Thymus (tissue), 11 donors: ENCODE measurements around the gene BTRC. TPM values are rescaled to one million over a fixed set of nuclear protein-coding genes. Genes with fewer than 3 reads are reported as not detected.
"Not testable (repeated sequence)": the region's sequence is repeated elsewhere in the genome, so short reads cannot be mapped to it uniquely, and the experiment has no call there.

Experiments used
- DNase-seq, 9 donors: peaks; one replicate each; pipeline ENCODE4 v3.0.0-alpha.2; 2013; ENCODE audit warnings: low spot score in 9 of 9, low read depth in 6 of 9, missing footprints in 1 of 9
- H3K27ac ChIP-seq, 2 donors: one replicate each; pipeline ENCODE4 v1.5.1; 2013; ENCODE audit warnings: control low read depth in 1 of 2, low read depth in 1 of 2, low read length in 1 of 2, mild to moderate bottlenecking in 1 of 2, moderate library complexity in 1 of 2
- H3K27me3 ChIP-seq, 2 donors: one replicate each; pipeline ENCODE4 v1.5.1; 2013; ENCODE audit warnings: low read length in 1 of 2; ENCODE audit not compliant: control insufficient read depth in 2 of 2, insufficient read depth in 1 of 2
- H3K36me3 ChIP-seq, 2 donors: one replicate each; pipeline ENCODE4 v1.5.1; 2013; ENCODE audit warnings: low read length in 1 of 2, mild to moderate bottlenecking in 1 of 2, moderate library complexity in 1 of 2; ENCODE audit not compliant: control insufficient read depth in 2 of 2, insufficient read depth in 2 of 2
- H3K4me1 ChIP-seq, 2 donors: one replicate each; pipeline ENCODE4 v1.5.1; 2013; ENCODE audit warnings: low read length in 2 of 2; ENCODE audit not compliant: control insufficient read depth in 2 of 2, insufficient read depth in 2 of 2
- H3K4me3 ChIP-seq, 2 donors: one replicate each; pipeline ENCODE4 v1.5.1; 2013; ENCODE audit warnings: low read length in 2 of 2, control low read depth in 1 of 2, mild to moderate bottlenecking in 1 of 2
- H3K9me3 ChIP-seq, 2 donors: one replicate each; pipeline ENCODE4 v1.5.1; 2013; ENCODE audit warnings: low read length in 1 of 2, mild to moderate bottlenecking in 1 of 2; ENCODE audit not compliant: control insufficient read depth in 2 of 2, insufficient read depth in 1 of 2
- WGBS: extraction: QIAGEN DNeasy Blood & Tissue Kit; methylation state at CpG from one replicate; pipeline ENCODE4 v1.1.7; 2013; 5-methylcytosine and 5-hydroxymethylcytosine counted together
- polyA plus RNA-seq: library from polyadenylated mRNA; stranded (reverse); fragments of 200-250 nt; gene quantifications from one replicate; pipeline ENCODE4 v1.2.3, GENCODE V29; 2013
- total RNA-seq: library from RNA; stranded (reverse); fragments of 120-200 nt; gene quantifications from one replicate; pipeline ENCODE4 v1.2.4, GENCODE V29; 2013
- donor health status: healthy.

BTRC gene
- total and polyA plus RNA-seq, 2 donors, result 5.0 to 5.3 TPM

DNA sequence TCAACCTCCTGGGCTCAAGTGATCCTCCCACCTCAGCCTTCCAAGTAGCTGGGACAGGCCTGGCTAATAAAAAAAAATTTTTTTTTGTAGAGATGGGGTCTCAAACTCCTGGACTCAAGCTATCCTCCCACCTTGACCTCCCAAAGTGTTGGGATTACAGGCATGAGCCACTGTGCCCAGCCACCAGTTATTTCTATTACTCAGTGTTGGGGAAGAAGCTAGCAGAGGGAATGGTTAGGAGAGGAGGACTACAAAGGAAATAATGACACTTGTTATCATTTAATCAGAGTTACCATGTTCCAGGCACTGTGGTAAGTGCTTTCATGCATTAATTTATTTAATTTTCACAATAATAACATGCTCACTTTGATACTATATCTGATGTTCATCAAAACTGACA lies 17.6 kb upstream of the BTRC start:
- Histone ChIP-seq H3K4me3 (no peak overlapping the region), H3K27ac (no peak overlapping the region), H3K36me3 (no peaks in the 10 kb centered on the region), H3K27me3 (peaks cover 2 to 21% of the 10 kb centered on the region in 2 donors), H3K9me3 (no peaks in the 10 kb centered on the region), H3K4me1 (no peaks in the 10 kb centered on the region)
- no peak for DNase-seq

GRCh38 chr10:101337836-101338235 lies 16.1 kb upstream of the BTRC start:
- Histone ChIP-seq H3K27me3 (peaks cover 2 to 14% of the 10 kb centered on the region in 2 donors), H3K4me1 (no peaks in the 10 kb centered on the region), H3K4me3 (no peak overlapping the region), H3K9me3 (no peaks in the 10 kb centered on the region), H3K36me3 (no peaks in the 10 kb centered on the region), H3K27ac (no peak overlapping the region)
- no peak for DNase-seq
- WGBS, result 93% methylated on average over 4 of the region's 4 CpGs

- Histone ChIP-seq H3K27me3 (peaks cover 0 to 9% of the 10 kb centered on the region in 2 donors), H3K9me3 (no peaks in the 10 kb centered on the region), H3K4me1 (no peaks in the 10 kb centered on the region), H3K27ac (no peak overlapping the region), H3K36me3 (no peaks in the 10 kb centered on the region), H3K4me3 (no peak overlapping the region)
- DNase-seq, result no peak
These were observed 12.5 kb upstream of the BTRC start for GRCh38 chr10:101341438-101341837.

DNA sequence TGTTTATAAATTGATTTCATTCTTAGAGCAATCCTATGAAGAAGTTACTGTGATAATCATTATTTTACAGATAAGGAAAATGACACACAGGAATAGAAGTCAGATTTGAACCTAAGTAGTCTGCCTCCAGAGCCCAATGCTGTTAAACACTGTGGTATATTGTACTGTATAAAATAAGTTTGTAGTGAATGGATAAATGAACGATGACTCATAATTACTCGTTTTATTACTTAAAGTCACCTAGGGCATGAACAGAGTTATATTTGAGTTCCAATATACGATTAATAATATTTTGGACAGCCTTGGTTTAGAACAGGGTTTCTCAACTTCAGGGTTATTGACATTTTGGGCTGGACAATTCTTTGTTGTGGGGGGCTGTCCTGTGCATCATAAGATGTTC lies 7.8 kb upstream of the BTRC start:
- 97% methylated on average over 3 of the region's 3 CpGs for WGBS

DNA sequence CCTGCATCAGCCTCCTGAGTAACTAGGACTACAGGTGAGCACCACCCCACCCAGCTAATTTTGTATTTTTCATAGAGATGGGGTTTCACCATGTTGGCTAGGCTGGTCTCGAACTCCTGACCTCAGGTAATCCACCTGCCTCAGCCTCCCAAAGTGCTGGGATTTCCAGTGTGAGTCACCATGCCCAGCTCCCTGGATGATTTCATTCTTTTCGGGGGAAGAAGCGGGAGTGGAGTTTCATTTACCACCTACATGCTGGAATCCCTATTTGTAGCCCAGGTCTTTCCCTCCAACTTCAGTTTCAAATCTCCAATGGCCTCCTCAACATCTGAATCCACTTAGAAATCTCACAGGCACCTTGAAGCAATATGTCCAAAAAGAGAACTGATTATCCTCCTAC lies 2.9 kb upstream of the BTRC start:
- Histone ChIP-seq H3K4me3 (no peak overlapping the region), H3K9me3 (no peaks in the 10 kb centered on the region), H3K36me3 (no peaks in the 10 kb centered on the region), H3K4me1 (peaks cover 7 to 12% of the 10 kb centered on the region in 2 donors), H3K27me3 (peaks cover 4 to 14% of the 10 kb centered on the region in 2 donors), H3K27ac (no peak overlapping the region)
- WGBS, result 95% methylated on average over 3 of the region's 3 CpGs
- DNase-seq, result no peak

More for the DNA sequence above, 7.8 kb upstream of the BTRC start:
- Histone ChIP-seq H3K4me3 (no peak overlapping the region), H3K4me1 (no peaks in the 10 kb centered on the region), H3K27me3 (peaks cover 2 to 23% of the 10 kb centered on the region in 2 donors), H3K27ac (no peak overlapping the region), H3K36me3 (no peaks in the 10 kb centered on the region), H3K9me3 (no peaks in the 10 kb centered on the region)
- no peak for DNase-seq

- Histone ChIP-seq H3K27me3 (peaks cover 4 to 14% of the 10 kb centered on the region in 2 donors), H3K27ac (no peak overlapping the region), H3K4me3 (no peak overlapping the region), H3K9me3 (no peaks in the 10 kb centered on the region), H3K36me3 (no peaks in the 10 kb centered on the region), H3K4me1 (peaks cover 7 to 12% of the 10 kb centered on the region in 2 donors)
- no peak for DNase-seq
These were observed 2.5 kb upstream of the BTRC start for GRCh38 chr10:101351477-101351876.

DNA sequence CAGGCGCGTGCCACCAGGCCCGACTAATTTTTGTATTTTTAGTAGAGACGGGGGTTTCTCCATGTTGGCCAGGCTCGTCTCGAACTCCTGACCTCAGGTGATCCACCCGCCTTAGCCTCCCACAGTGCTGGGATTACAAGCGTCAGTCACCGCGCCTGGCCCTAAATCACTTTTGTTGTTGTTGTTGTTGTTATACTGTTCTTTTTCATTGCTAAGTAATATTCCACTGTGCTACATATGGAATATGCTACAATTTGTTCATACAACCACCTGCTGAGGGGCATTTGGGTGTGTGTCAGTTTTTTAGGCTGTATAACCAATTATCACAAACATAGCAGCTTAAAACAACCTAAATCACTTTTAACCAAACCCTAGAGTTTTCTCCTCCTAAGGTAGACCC lies 1.1 kb upstream of the BTRC start:
- not testable (repeated sequence) for H3K36me3 ChIP-seq, H3K4me3 ChIP-seq, H3K9me3 ChIP-seq, DNase-seq, H3K27ac ChIP-seq
- peaks cover 7 to 12% of the 10 kb centered on the region in 2 donors for H3K4me1 ChIP-seq
- H3K27me3 ChIP-seq, result peaks cover 4 to 14% of the 10 kb centered on the region in 2 donors
- 96% methylated on average over 10 of the region's 10 CpGs for WGBS

DNA sequence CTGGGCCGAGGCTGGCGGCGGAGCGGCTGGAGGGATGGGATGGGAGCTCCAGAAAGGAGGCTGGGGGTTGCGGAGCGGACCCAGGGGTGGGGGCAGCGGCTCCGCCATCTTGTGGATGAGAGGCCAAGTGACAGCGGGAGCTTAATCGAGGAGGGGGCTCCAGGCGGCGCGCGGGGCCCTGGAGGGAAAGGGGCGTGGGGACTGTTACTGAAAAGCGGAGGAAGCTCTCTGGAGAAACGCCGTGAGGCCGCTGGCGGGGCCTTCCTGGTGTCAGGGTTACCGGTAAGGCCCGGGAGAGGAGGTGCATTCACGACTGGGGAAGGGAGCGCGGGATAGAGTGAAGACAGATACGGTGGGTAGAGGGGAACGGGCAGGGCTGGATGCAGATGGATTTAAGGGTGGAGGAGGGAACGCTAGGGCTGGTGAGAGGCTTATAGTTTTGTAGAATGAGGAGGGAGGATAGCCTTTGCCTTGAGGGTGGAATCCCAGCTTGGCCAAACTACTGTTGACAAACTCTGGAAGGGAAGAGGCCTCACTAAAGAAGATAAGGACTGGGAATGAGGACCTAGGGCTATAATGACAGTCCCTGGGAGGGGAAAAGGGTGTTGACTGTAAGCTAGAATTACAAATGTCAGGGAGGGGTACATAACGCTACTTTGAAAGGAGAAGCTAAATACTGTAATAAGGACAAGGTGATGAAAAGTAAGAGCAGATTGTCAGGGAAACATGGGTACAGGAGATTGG lies 535 bp downstream of the BTRC start:
- Histone ChIP-seq H3K36me3 (no peaks in the 10 kb centered on the region), H3K4me3 (peak overlapping the region; percentile 77 to 99), H3K4me1 (peaks cover 7 to 12% of the 10 kb centered on the region in 2 donors), H3K9me3 (no peaks in the 10 kb centered on the region), H3K27ac (peak overlapping the region; percentile 61 to 82), H3K27me3 (peaks cover 4 to 10% of the 10 kb centered on the region in 2 donors)
- peak in 8 of 9 donors; percentile 13 to 68 (median 32) for DNase-seq
- 2% methylated on average over 29 of the region's 29 CpGs for WGBS

DNA sequence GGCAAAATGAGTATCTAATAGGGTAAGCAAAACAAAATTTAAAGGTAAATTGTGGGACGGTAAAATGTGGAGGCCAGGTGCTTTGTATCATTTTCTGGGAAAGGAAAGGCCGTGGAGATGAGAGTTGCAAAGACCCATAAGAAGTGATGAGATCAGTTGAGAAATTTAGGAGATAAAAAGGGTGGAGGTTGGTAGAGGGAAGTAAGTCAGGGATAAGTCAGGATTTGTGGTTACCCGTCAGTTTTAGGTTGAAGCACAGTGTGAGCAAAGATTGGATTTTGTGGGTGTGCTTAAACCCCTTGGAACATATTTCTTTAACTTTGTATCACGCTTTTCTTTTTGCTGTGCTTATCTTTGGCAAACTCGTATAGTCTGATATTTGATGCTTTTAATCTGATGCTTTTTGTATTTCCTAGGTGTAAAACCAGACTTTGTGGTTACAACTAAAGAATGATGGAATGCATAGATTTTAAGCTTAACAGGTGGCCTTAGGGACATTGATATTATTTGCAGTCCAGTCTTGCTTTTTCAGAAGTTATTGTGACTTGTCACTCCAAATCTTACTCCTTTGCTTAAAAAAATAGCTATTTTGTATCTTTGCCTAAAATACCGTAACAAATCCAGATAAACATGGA lies 1.2 kb downstream of the BTRC start:
- Histone ChIP-seq H3K36me3 (no peaks in the 10 kb centered on the region), H3K27me3 (peaks cover 4 to 7% of the 10 kb centered on the region in 2 donors), H3K27ac (no peak overlapping the region), H3K9me3 (no peaks in the 10 kb centered on the region), H3K4me3 (peak overlapping the region; percentile 77 to 99), H3K4me1 (peaks cover 7 to 12% of the 10 kb centered on the region in 2 donors)
- no peak for DNase-seq
- WGBS, result 74% methylated on average over 6 of the region's 6 CpGs
